AG04450 (cell line): ENCODE data around the gene TMEM258. TPM values are rescaled to one million over a fixed set of nuclear protein-coding genes. Genes with fewer than 3 reads are reported as not detected.

ENCODE experiments used
- CTCF ChIA-PET: fragments of 300-600, 350-600 bp; formaldehyde crosslinking; extraction: SDS; loops from one replicate; lab custom pipeline; 2022; ENCODE audit warnings: antibody characterized with exemption, inconsistent platforms; lab: Charles Lee
- POLR2A ChIA-PET: fragments of 350-600 bp; formaldehyde crosslinking; extraction: SDS; loops from one replicate; lab custom pipeline; 2021; ENCODE audit warnings: antibody characterized with exemption, inconsistent platforms; lab: Yijun Ruan, JAX
- DNase-seq: peaks from one replicate; pipeline ENCODE4 v3.0.0-alpha.2; 2011; ENCODE audit warnings: low read depth, low spot score
- H3K27ac ChIP-seq: one replicate; pipeline ENCODE4 v1.5.1; 2012; ENCODE audit warnings: low read depth, low read length, control low read depth
- H3K27me3 ChIP-seq: one replicate; pipeline ENCODE4 v1.6.0; 2012; ENCODE audit warnings: low read length; ENCODE audit not compliant: control insufficient read depth, insufficient read depth
- H3K4me3 ChIP-seq: 2 replicates; pipeline ENCODE4 v1.5.1; 2011; ENCODE audit warnings: mild to moderate bottlenecking, low read depth, low read length, control low read depth
- H3K9me3 ChIP-seq: 2 replicates; pipeline ENCODE4 v1.5.1; 2012; ENCODE audit warnings: low read length; ENCODE audit not compliant: control insufficient read depth, insufficient read depth
- polyA plus RNA-seq: library from polyadenylated mRNA; depleted of rRNA; stranded (reverse); fragments of >200 nt; gene quantifications from 2 replicates; pipeline ENCODE4 v1.2.3, GENCODE V29; 2011
- TF ChIP-seq, protein P1 (sequence below): IDR thresholded peaks from 2 replicates; pipeline ENCODE4 v1.5.1; 2011; ENCODE audit warnings: low read depth, low read length, control low read depth, inconsistent platforms

The TMEM258 gene
- polyA plus RNA-seq, 1 experiment: 300 TPM

- Histone ChIP-seq H3K27me3 (no peaks in the 10 kb centered on the region), H3K27ac (no peak overlapping the region), H3K9me3 (no peaks in the 10 kb centered on the region; the same call in 1 of the 2 replicates), H3K4me3 (no peak overlapping the region)
- DNase-seq: no peak
- TF ChIP-seq, protein P1, sequence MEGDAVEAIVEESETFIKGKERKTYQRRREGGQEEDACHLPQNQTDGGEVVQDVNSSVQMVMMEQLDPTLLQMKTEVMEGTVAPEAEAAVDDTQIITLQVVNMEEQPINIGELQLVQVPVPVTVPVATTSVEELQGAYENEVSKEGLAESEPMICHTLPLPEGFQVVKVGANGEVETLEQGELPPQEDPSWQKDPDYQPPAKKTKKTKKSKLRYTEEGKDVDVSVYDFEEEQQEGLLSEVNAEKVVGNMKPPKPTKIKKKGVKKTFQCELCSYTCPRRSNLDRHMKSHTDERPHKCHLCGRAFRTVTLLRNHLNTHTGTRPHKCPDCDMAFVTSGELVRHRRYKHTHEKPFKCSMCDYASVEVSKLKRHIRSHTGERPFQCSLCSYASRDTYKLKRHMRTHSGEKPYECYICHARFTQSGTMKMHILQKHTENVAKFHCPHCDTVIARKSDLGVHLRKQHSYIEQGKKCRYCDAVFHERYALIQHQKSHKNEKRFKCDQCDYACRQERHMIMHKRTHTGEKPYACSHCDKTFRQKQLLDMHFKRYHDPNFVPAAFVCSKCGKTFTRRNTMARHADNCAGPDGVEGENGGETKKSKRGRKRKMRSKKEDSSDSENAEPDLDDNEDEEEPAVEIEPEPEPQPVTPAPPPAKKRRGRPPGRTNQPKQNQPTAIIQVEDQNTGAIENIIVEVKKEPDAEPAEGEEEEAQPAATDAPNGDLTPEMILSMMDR: no peak
- CTCF ChIA-PET: interaction anchor here (0.8 to 1.1 kb wide), 2 partner anchors 36 to 57 kb away, joined by 3 to 4 read pairs; no protein-coding TSS in a partner anchor
- POLR2A ChIA-PET: interaction anchor here (1.2 kb wide), 1 partner anchor 18 kb away, joined by 5 read pairs; no protein-coding TSS in a partner anchor
These were observed 41.5 kb upstream of the TMEM258 start for GRCh38 chr11:61833926-61834277.

GRCh38 chr11:61833471-61833870 is 41.1 kb upstream of the TMEM258 start:
- POLR2A ChIA-PET: no interaction called here
- TF ChIP-seq, protein P1: no peak
- Histone ChIP-seq H3K9me3 (no peaks in the 10 kb centered on the region; the same call in 1 of the 2 replicates), H3K4me3 (no peak overlapping the region), H3K27ac (no peak overlapping the region), H3K27me3 (no peaks in the 10 kb centered on the region)
- CTCF ChIA-PET: interaction anchor here (1.1 kb wide), 1 partner anchor 36 kb away, joined by 4 read pairs; no protein-coding TSS in a partner anchor
- no peak for DNase-seq

- H3K4me3 ChIP-seq: no peak overlapping the region
- TF ChIP-seq, protein P1: no peak
- H3K9me3 ChIP-seq: no peaks in the 10 kb centered on the region; the same call in 1 of the 2 replicates
- no peak overlapping the region for H3K27ac ChIP-seq
- no peak for DNase-seq
- H3K27me3 ChIP-seq: no peaks in the 10 kb centered on the region
- ChIA-PET POLR2A (no interaction called here), CTCF (interaction anchor here (1.1 kb wide), 1 partner anchor 35 kb away, joined by 4 read pairs; no protein-coding TSS in a partner anchor)
These were observed 40.4 kb upstream of the TMEM258 start for GRCh38 chr11:61832754-61833153.

- no peaks in the 10 kb centered on the region for H3K27me3 ChIP-seq
- no peak overlapping the region for H3K4me3 ChIP-seq
- no peak for DNase-seq
- TF ChIP-seq, protein P1: no peak
- ChIA-PET POLR2A (no interaction called here), CTCF (no interaction called here)
- H3K27ac ChIP-seq: no peak overlapping the region
- H3K9me3 ChIP-seq: no peaks in the 10 kb centered on the region; the same call in 1 of the 2 replicates
These were observed 39.8 kb upstream of the TMEM258 start for GRCh38 chr11:61832207-61832606.

DNA sequence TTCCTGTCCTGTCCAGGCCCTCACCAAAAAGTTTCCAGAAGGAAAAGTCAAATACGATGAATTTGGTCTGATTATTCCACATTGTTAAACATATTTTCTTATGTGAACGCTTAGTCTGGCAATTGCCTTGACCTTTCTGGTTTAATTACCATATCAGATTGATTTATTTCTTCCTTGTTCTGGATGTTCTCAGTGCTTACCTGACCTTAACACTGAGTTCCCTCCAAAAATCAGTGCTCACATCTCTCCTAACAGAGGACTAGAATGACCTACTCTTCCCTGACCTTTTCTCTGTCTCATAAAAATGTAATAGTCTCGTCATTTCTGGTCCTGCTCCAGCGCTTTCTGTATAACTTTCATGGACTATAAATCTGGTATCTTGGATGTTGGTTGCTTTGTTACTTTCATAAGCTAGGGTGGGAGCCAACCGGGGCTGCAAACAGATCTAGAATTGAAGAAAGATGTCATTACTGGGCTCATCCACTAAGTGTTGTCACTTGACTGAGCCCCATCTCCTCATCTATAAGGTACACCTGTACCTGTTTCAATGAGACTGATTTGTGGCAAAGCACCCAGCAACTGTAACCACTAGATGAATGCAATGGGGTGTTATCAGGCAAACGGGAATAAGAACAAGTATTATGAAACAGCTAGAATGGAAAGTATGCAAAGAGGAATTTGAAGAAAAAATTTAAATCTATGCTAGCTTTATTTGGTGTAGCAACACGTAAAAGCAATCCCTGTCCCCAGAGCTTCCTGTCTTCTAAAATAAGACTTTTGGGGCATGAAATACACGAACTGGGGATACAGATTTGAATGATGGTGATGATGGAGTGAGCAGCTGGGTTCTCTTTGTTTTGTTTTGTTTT is 38.1 kb upstream of the TMEM258 start:
- CTCF ChIA-PET: interaction anchor here (0.9 to 1.6 kb wide), 4 partner anchors 13 to 277 kb away, joined by 3 to 7 read pairs (median 5); no protein-coding TSS in a partner anchor
- POLR2A ChIA-PET: interaction anchor here (2.7 kb wide), 1 partner anchor 14 kb away, joined by 29 read pairs; the partner anchor contains the start of gene FADS1
- H3K4me3 ChIP-seq: peak overlapping the region; percentile 87
- no peaks in the 10 kb centered on the region for H3K27me3 ChIP-seq
- no peaks in the 10 kb centered on the region; the same call in 1 of the 2 replicates for H3K9me3 ChIP-seq
- TF ChIP-seq, protein P1: no peak
- H3K27ac ChIP-seq: no peak overlapping the region
- DNase-seq: no peak
